Tibial nerve (tissue), 4 donors: ENCODE results near the gene KLHL30.

Source experiments
- CTCF ChIP-seq, 5 experiments: fragments of 200-600 bp in 3 of 5; fragments of 450-650 bp in 2 of 5; sonication (generic) in 3 of 5; IDR thresholded peaks; one replicate each; pipeline ENCODE4 v1.5.1; 2016 to 2019; ENCODE audit warnings: antibody characterized with exemption in 5 of 5, mild to moderate bottlenecking in 3 of 5, moderate library complexity in 2 of 5
- EP300 ChIP-seq, 2 donors: sonication (generic); formaldehyde crosslinking; IDR thresholded peaks; one replicate each; pipeline ENCODE4 v1.6.1; 2017; ENCODE audit warnings: antibody characterized with exemption in 2 of 2, mild to moderate bottlenecking in 1 of 2
- POLR2A ChIP-seq, 2 donors: fragments of 450-650 bp; IDR thresholded peaks; one replicate each; pipeline ENCODE4 v1.6.1; 2017; ENCODE audit warnings: antibody characterized with exemption in 2 of 2, mild to moderate bottlenecking in 2 of 2, moderate library complexity in 2 of 2

- no peak for TF ChIP-seq CTCF (IDR thresholded peaks at IDR 0.05)
- no peak for TF ChIP-seq POLR2A (IDR thresholded peaks at IDR 0.05)
- TF ChIP-seq EP300 (IDR thresholded peaks at IDR 0.05), result no peak
Measured at GRCh38 chr2:238159071-238159539, 20.6 kb downstream of the KLHL30 start.
